Measurements from ENCODE around the gene FUT8.

DNA sequence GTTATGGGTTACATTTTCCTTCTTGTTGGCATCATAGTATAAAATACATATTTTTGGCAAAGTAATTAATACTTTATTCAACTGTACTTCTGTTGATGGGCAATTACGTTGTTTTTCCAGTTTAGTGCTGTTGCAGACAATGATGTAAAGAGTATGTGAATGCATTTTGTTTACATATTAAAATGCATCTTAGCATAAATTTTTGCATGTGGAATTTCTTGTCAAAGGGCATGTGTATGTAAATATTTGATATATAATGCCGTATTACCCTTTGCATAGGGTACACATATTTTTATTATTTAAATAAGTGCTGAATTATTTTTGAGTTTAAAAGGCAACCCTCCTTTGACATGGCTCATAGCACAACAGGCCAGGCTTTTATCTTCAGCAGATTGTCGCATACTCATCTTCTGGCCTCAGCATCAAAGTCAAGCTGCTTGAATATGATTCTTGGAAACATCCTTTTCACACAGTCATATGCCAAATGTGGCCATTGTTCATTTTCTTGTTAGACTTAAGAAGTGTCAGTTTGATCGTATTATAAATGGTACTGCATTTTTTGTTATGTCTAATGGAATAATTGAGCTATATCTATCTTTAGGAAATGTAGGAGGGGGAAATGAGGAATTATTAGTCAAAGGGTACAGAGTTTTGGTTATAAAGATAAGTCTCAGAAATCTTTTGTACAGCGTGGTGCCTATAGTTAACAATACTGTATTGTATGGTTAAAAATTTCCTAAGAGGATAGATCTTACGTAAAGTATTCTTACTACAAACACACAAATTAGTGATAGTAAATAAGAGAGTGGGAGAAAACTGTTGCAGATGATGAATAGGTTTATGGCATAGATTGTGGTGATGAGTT, 138.5 kb downstream of the FUT8 start:
- no peak for TF ChIP-seq CTCF (IDR thresholded peaks at IDR 0.05)
- no peak for TF ChIP-seq POLR2A (IDR thresholded peaks at IDR 0.05)
